IMR-90 (cell line): ENCODE results near the gene IRAK2. TPM values are rescaled to one million over a fixed set of nuclear protein-coding genes. Genes with fewer than 3 reads are reported as not detected.

Source experiments
- ATAC-seq: fragments of 200-7000 bp; cut with Tn5 transposase; 2 replicates; pipeline ENCODE4 v1.9.1; 2020; ENCODE audit warnings: low read depth, mild to moderate bottlenecking, moderate library complexity
- BruUV-seq: library from RNA; stranded (reverse); fragments of 400-500 nt; replicated peaks from 2 replicates; lab custom pipeline; 2021; lab: Mats Ljungman, UMichigan
- CTCF ChIA-PET: fragments of 300-600 bp; formaldehyde crosslinking; extraction: SDS; loops from one replicate; lab custom pipeline; 2021; ENCODE audit warnings: antibody characterized with exemption; lab: Yijun Ruan, JAX
- POLR2A ChIA-PET: fragments of 300-600 bp; sonication (Branson Sonifier 250); formaldehyde crosslinking; loops from one replicate; lab custom pipeline; 2022; ENCODE audit warnings: antibody characterized with exemption; ENCODE audit not compliant: unreplicated experiment; lab: Charles Lee
- DNase-seq: peaks from one replicate; pipeline ENCODE4 v3.0.0; 2013
- H2AFZ ChIP-seq: replicated peaks from 2 replicates; pipeline ENCODE3; 2013; ENCODE audit warnings: low read length, mild to moderate bottlenecking; ENCODE audit not compliant: poor library complexity
- H2AK5ac ChIP-seq: 2 replicates; pipeline ENCODE4 v1.6.1; 2013; ENCODE audit warnings: low read depth, low read length, inconsistent platforms
- H2AK9ac ChIP-seq: replicated peaks from 2 replicates; pipeline ENCODE3; 2013; ENCODE audit warnings: mild to moderate bottlenecking, low read depth, low read length, moderate library complexity; ENCODE audit not compliant: poor library complexity
- H2BK120ac ChIP-seq: 2 replicates; pipeline ENCODE4 v1.6.1; 2013; ENCODE audit warnings: low read depth, low read length, inconsistent platforms
- H2BK15ac ChIP-seq: 3 replicates; pipeline ENCODE4 v1.6.1; 2013; ENCODE audit warnings: low read depth, low read length, inconsistent platforms
- H2BK20ac ChIP-seq: 2 replicates; pipeline ENCODE4 v1.6.1; 2013; ENCODE audit warnings: low read depth, mild to moderate bottlenecking, inconsistent platforms, low read length, moderate library complexity
- H2BK5ac ChIP-seq: 2 replicates; pipeline ENCODE4 v1.6.1; 2013; ENCODE audit warnings: mild to moderate bottlenecking, low read depth, low read length, inconsistent platforms; ENCODE audit not compliant: poor library complexity, severe bottlenecking
- H3K14ac ChIP-seq: replicated peaks from 2 replicates; pipeline ENCODE4 v1.6.1; 2013; ENCODE audit warnings: low read depth, low read length, inconsistent platforms
- H3K18ac ChIP-seq: 2 replicates; pipeline ENCODE4 v1.6.1; 2013; ENCODE audit warnings: low read depth, low read length, control low read depth
- H3K23ac ChIP-seq: 2 replicates; pipeline ENCODE4 v1.6.1; 2013; ENCODE audit warnings: low read depth, low read length, inconsistent platforms
- H3K27ac ChIP-seq: 2 replicates; pipeline ENCODE4 v1.5.1; 2013; ENCODE audit warnings: mild to moderate bottlenecking, control low read depth, low read length; ENCODE audit not compliant: insufficient read depth
- H3K27me3 ChIP-seq: 2 replicates; pipeline ENCODE4 v1.6.1; 2013; ENCODE audit warnings: low read length; ENCODE audit not compliant: control insufficient read depth, insufficient read depth
- H3K36me3 ChIP-seq: 2 replicates; pipeline ENCODE4 v1.6.1; 2013; ENCODE audit warnings: low read length, mixed read lengths; ENCODE audit not compliant: control insufficient read depth, insufficient read depth
- H3K4ac ChIP-seq: 2 replicates; pipeline ENCODE4 v1.6.1; 2013; ENCODE audit warnings: low read depth, low read length, inconsistent platforms
- H3K4me1 ChIP-seq: 2 replicates; pipeline ENCODE4 v1.6.1; 2013; ENCODE audit warnings: low read length, mixed read lengths; ENCODE audit not compliant: control insufficient read depth, insufficient read depth
- H3K4me2 ChIP-seq: 2 replicates; pipeline ENCODE4 v1.6.1; 2013; ENCODE audit warnings: low read depth, mild to moderate bottlenecking, control low read depth, low read length, moderate library complexity
- H3K4me3 ChIP-seq: 2 replicates; pipeline ENCODE4 v1.5.1; 2013; ENCODE audit warnings: low read depth, mild to moderate bottlenecking, control low read depth, low read length, moderate library complexity; ENCODE audit not compliant: insufficient read depth
- H3K56ac ChIP-seq: 2 replicates; pipeline ENCODE4 v1.6.1; 2013; ENCODE audit warnings: low read length, inconsistent platforms; ENCODE audit not compliant: insufficient read depth; ENCODE audit errors: extremely low read depth
- H3K79me1 ChIP-seq, 2 experiments: 2 replicates each; pipeline ENCODE4 v1.6.1; 2013; ENCODE audit warnings: low read length in 2 of 2, inconsistent platforms in 1 of 2, low read depth in 1 of 2
- H3K9ac ChIP-seq: 2 replicates; pipeline ENCODE4 v1.6.1; 2013; ENCODE audit warnings: low read depth, low read length, control low read depth
- H3K9me1 ChIP-seq: 2 replicates; pipeline ENCODE4 v1.6.1; 2013; ENCODE audit warnings: low read length, inconsistent platforms; ENCODE audit not compliant: insufficient read depth
- H3K9me3 ChIP-seq: 2 replicates; pipeline ENCODE4 v1.6.1; 2013; ENCODE audit warnings: low read length; ENCODE audit not compliant: control insufficient read depth, insufficient read depth
- H4K20me1 ChIP-seq: 2 replicates; pipeline ENCODE4 v1.6.1; 2013; ENCODE audit warnings: low read length, inconsistent platforms; ENCODE audit not compliant: insufficient read depth
- H4K5ac ChIP-seq: 2 replicates; pipeline ENCODE4 v1.6.1; 2013; ENCODE audit warnings: mild to moderate bottlenecking, low read depth, low read length, control low read depth
- H4K8ac ChIP-seq, 2 experiments: 2 replicates each; pipeline ENCODE4 v1.6.1; 2013; ENCODE audit warnings: low read depth in 2 of 2, low read length in 2 of 2, control low read depth in 1 of 2, inconsistent platforms in 1 of 2
- H4K91ac ChIP-seq: 2 replicates; pipeline ENCODE4 v1.6.1; 2013; ENCODE audit warnings: low read depth, low read length, inconsistent platforms; ENCODE audit not compliant: insufficient read depth
- BHLHE40 ChIP-seq: fragments of 150-350 bp; IDR thresholded peaks from 2 replicates; pipeline ENCODE4 v1.6.1; 2016; ENCODE audit warnings: mild to moderate bottlenecking, low read depth, low read length
- CTCF ChIP-seq: conservative IDR thresholded peaks from 2 replicates; pipeline ENCODE4 v1.5.1; 2012; ENCODE audit warnings: mild to moderate bottlenecking, low read depth, low read length, improper control_type of control experiment
- FOS ChIP-seq: fragments of 150-350 bp; IDR thresholded peaks from 2 replicates; pipeline ENCODE4 v1.6.1; 2016; ENCODE audit warnings: low read depth, low read length
- MAFK ChIP-seq: IDR thresholded peaks from 2 replicates; pipeline ENCODE4 v1.6.1; 2012; ENCODE audit warnings: low read depth, low read length, improper control_type of control experiment
- MAZ ChIP-seq: IDR thresholded peaks from 2 replicates; pipeline ENCODE4 v1.6.1; 2012; ENCODE audit warnings: low read depth, mild to moderate bottlenecking, low read length, improper control_type of control experiment, moderate library complexity, borderline replicate concordance
- MXI1 ChIP-seq: IDR thresholded peaks from 2 replicates; pipeline ENCODE4 v1.6.1; 2012; ENCODE audit warnings: low read depth, mild to moderate bottlenecking, low read length, moderate library complexity, borderline replicate concordance
- NFE2L2 ChIP-seq: fragments of 150-350 bp; IDR thresholded peaks from 2 replicates; pipeline ENCODE4 v1.6.1; 2016; ENCODE audit warnings: low read depth, mild to moderate bottlenecking, low read length
- POLR2A ChIP-seq: IDR thresholded peaks from 2 replicates; pipeline ENCODE4 v1.6.1; 2012; ENCODE audit warnings: mild to moderate bottlenecking, low read depth, low read length
- RAD21 ChIP-seq: IDR thresholded peaks from 2 replicates; pipeline ENCODE4 v1.6.1; 2012; ENCODE audit warnings: low read length, improper control_type of control experiment
- RCOR1 ChIP-seq: IDR thresholded peaks from 2 replicates; pipeline ENCODE4 v1.6.1; 2012; ENCODE audit warnings: mild to moderate bottlenecking, low read length, improper control_type of control experiment; ENCODE audit not compliant: insufficient replicate concordance
- RFX5 ChIP-seq: IDR thresholded peaks from 2 replicates; pipeline ENCODE4 v1.8.0; 2012; ENCODE audit warnings: low read depth, mild to moderate bottlenecking, low read length, moderate library complexity
- SMC3 ChIP-seq: fragments of 150-350 bp; IDR thresholded peaks from 2 replicates; pipeline ENCODE4 v1.6.1; 2016; ENCODE audit warnings: low read depth, mild to moderate bottlenecking, antibody characterized with exemption, low read length, moderate library complexity
- WGBS, 2 experiments: methylation state at CpG; one replicate each; pipeline versions ENCODE4 v1.1.5 to v1.1.7; 2013; ENCODE audit warnings: missing lambda C conversion rate in 2 of 2; ENCODE audit not compliant: insufficient read length in 1 of 2; ENCODE audit errors: extremely low coverage in 2 of 2; 5-methylcytosine and 5-hydroxymethylcytosine counted together
- dilution Hi-C: fragments of 300-500 bp; cut with HindIII; formaldehyde crosslinking; loops from one replicate; pipeline ENCODE4 v1.14.3; 2018; ENCODE audit warnings: low sequenced_read_pairs; ENCODE audit not compliant: unreplicated experiment
- in situ Hi-C: fragments of 300-500 bp; cut with MboI; formaldehyde crosslinking; loops from 3 replicates; pipeline ENCODE4 v1.14.3; 2019; ENCODE audit warnings: low sequenced_read_pairs, inconsistent platforms, mixed read lengths
- intact Hi-C: fragments of 100-400 bp; cut with micrococcal nuclease; formaldehyde crosslinking; loops from 2 replicates; pipeline ENCODE4 v1.10.0; 2022
- polyA plus RNA-seq, 3 experiments: library from polyadenylated mRNA; depleted of rRNA; stranded (reverse); fragments of >200 nt; gene quantifications; 2 replicates each; pipeline ENCODE4 v1.2.3, GENCODE V29; 2012; ENCODE audit warnings: low replicate concordance in 1 of 3
- total RNA-seq: library from RNA; depleted of rRNA; stranded (reverse); fragments of >200 nt; gene quantifications from 2 replicates; pipeline ENCODE4 v1.2.3, GENCODE V29; 2012
- TF ChIP-seq, protein P1 (sequence below): fragments of 150-350 bp; IDR thresholded peaks from 2 replicates; pipeline ENCODE4 v1.6.1; 2017; ENCODE audit warnings: mild to moderate bottlenecking, antibody characterized with exemption, low read length, low read depth

The IRAK2 gene
- total and polyA plus RNA-seq, 2 of the 4 experiments (the other 2 are of a cell fraction), result 6.9 to 8.1 TPM

- Histone ChIP-seq H2BK15ac (no peak overlapping the region), H3K27ac (no peak overlapping the region), H4K20me1 (no peaks in the 10 kb centered on the region; the same call in 1 of the 2 replicates), H2AK5ac (no peak overlapping the region), H3K9me1 (no peaks in the 10 kb centered on the region), H3K14ac (no peak overlapping the region), H3K4me2 (no peak overlapping the region), H2AFZ (no peak overlapping the region), H2BK5ac (no peak overlapping the region), H3K27me3 (no peaks in the 10 kb centered on the region), H4K5ac (no peak overlapping the region), H3K79me1 (0 out of 4 replicates have a peak, but pooled peaks cover 0 to 4% of the 10 kb centered on the region in 2 experiments), H4K8ac (no peak overlapping the region), H2BK20ac (no peak overlapping the region), H3K36me3 (no peaks in the 10 kb centered on the region), H3K4me1 (no peaks in the 10 kb centered on the region), H3K9ac (no peak overlapping the region), H3K9me3 (no peaks in the 10 kb centered on the region), H3K4ac (no peak overlapping the region), H3K4me3 (no peak overlapping the region), H3K23ac (no peak overlapping the region), H3K56ac (no peak overlapping the region), H2BK120ac (no peak overlapping the region), H2AK9ac (no peak overlapping the region), H3K18ac (no peak overlapping the region), H4K91ac (no peak overlapping the region)
- WGBS, 2 experiments, result 52% methylated on average over 2 of the region's 25 CpGs; no CpG with 5 or more reads in 1 of the 2 experiments
- no TSS peak for BruUV-seq
- ChIA-PET POLR2A (no interaction called here), CTCF (no interaction called here)
- intact Hi-C loops (no loop called here), dilution Hi-C loops (no loop called here), in situ Hi-C loops (no loop called here)
- DNase-seq (no peak), ATAC-seq (no peak)
- no peak for TF ChIP-seq RFX5
- TF ChIP-seq, protein P1, sequence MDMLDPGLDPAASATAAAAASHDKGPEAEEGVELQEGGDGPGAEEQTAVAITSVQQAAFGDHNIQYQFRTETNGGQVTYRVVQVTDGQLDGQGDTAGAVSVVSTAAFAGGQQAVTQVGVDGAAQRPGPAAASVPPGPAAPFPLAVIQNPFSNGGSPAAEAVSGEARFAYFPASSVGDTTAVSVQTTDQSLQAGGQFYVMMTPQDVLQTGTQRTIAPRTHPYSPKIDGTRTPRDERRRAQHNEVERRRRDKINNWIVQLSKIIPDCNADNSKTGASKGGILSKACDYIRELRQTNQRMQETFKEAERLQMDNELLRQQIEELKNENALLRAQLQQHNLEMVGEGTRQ, result no peak
- TF ChIP-seq BHLHE40, result no peak
- no peak for TF ChIP-seq FOS
- no peak for TF ChIP-seq CTCF
- TF ChIP-seq NFE2L2, result no peak
- no peak for TF ChIP-seq MXI1
- TF ChIP-seq RCOR1, result no peak
- no peak for TF ChIP-seq SMC3
- no peak for TF ChIP-seq POLR2A
- no peak for TF ChIP-seq MAFK
- no peak for TF ChIP-seq MAZ
- no peak for TF ChIP-seq RAD21
These were observed 28.2 kb upstream of the IRAK2 start for GRCh38 chr3:10136426-10137005.
